PC-9 (cell line): ENCODE measurements around the gene PPP4R1. TPM values are rescaled to one million over a fixed set of nuclear protein-coding genes. Genes with fewer than 3 reads are reported as not detected.
A peak's percentile ranks its signal among the peaks of the same experiment; 100 is the strongest.

Experiments
- BruUV-seq: library from RNA; stranded (reverse); fragments of 400-500 nt; replicated peaks from 2 replicates; lab custom pipeline; 2021; lab: Mats Ljungman, UMichigan
- CTCF ChIA-PET: fragments of 300-600 bp; sonication (Branson Sonifier 250); formaldehyde crosslinking; loops from one replicate; lab custom pipeline; 2022; ENCODE audit warnings: antibody characterized with exemption; lab: Charles Lee
- POLR2A ChIA-PET: fragments of 300-600 bp; sonication (Branson Sonifier 250); formaldehyde crosslinking; loops from one replicate; lab custom pipeline; 2022; ENCODE audit warnings: antibody characterized with exemption; ENCODE audit not compliant: unreplicated experiment; lab: Charles Lee
- DNase-seq, 2 experiments: peaks; one replicate each; pipeline versions ENCODE4 v3.0.0 to v3.0.0-alpha.2; 2015 to 2022; ENCODE audit warnings: mixed read lengths in 1 of 2
- H2AFZ ChIP-seq: fragments of 200-600 bp; sonication (generic); 2 replicates; pipeline ENCODE4 v1.8.1; 2017; ENCODE audit warnings: antibody characterized with exemption
- H3F3A ChIP-seq: fragments of 200-600 bp; sonication (generic); 2 replicates; pipeline ENCODE4 v1.8.1; 2017; ENCODE audit warnings: antibody characterized with exemption, mild to moderate bottlenecking, low read depth; ENCODE audit not compliant: insufficient read depth
- H3K27ac ChIP-seq: fragments of 200-600 bp; sonication (generic); 2 replicates; pipeline ENCODE4 v1.6.1; 2016; ENCODE audit warnings: mixed run types
- H3K27me3 ChIP-seq: fragments of 200-600 bp; sonication (generic); 2 replicates; pipeline ENCODE4 v1.6.1; 2016; ENCODE audit warnings: low read depth, mixed run types; ENCODE audit not compliant: insufficient read depth
- H3K36me3 ChIP-seq: fragments of 200-600 bp; sonication (generic); 2 replicates; pipeline ENCODE4 v1.6.1; 2016; ENCODE audit warnings: low read depth, mixed run types
- H3K4me1 ChIP-seq: fragments of 200-600 bp; sonication (generic); replicated peaks from 2 replicates; pipeline ENCODE4 v1.6.1; 2016; ENCODE audit warnings: mixed run types; ENCODE audit not compliant: insufficient read depth
- H3K4me2 ChIP-seq: fragments of 200-600 bp; sonication (generic); 2 replicates; pipeline ENCODE4 v1.6.1; 2017; ENCODE audit warnings: mixed run types
- H3K4me3 ChIP-seq: fragments of 200-600 bp; sonication (generic); 2 replicates; pipeline ENCODE4 v1.6.1; 2016; ENCODE audit warnings: mixed run types
- H3K79me2 ChIP-seq: fragments of 200-600 bp; sonication (generic); 2 replicates; pipeline ENCODE4 v1.6.1; 2017; ENCODE audit warnings: low read depth, mixed run types
- H3K9me2 ChIP-seq: fragments of 200-600 bp; sonication (generic); 2 replicates; pipeline ENCODE4 v1.8.1; 2017; ENCODE audit warnings: mild to moderate bottlenecking; ENCODE audit not compliant: insufficient read depth
- H3K9me3 ChIP-seq: fragments of 200-600 bp; sonication (generic); 2 replicates; pipeline ENCODE4 v1.8.1; 2016; ENCODE audit warnings: low read depth; ENCODE audit not compliant: insufficient read depth
- H4K20me1 ChIP-seq: fragments of 200-600 bp; sonication (generic); 2 replicates; pipeline ENCODE4 v1.8.1; 2017; ENCODE audit not compliant: insufficient read depth
- CTCF ChIP-seq: fragments of 200-600 bp; sonication (generic); conservative IDR thresholded peaks from 2 replicates; pipeline ENCODE4 v1.6.1; 2017; ENCODE audit warnings: mixed run types, antibody characterized with exemption, mild to moderate bottlenecking, moderate library complexity
- EZH2 ChIP-seq: fragments of 200-600 bp; sonication (generic); IDR thresholded peaks from 2 replicates; pipeline ENCODE4 v1.8.0; 2017; ENCODE audit warnings: antibody characterized with exemption, low read depth
- intact Hi-C: fragments of 100-400 bp; cut with micrococcal nuclease; formaldehyde crosslinking; loops from one replicate; pipeline ENCODE4 v1.10.0; 2022; ENCODE audit not compliant: unreplicated experiment
- total RNA-seq: library from RNA; stranded (reverse); gene quantifications from 2 replicates; pipeline ENCODE4 v1.2.3, GENCODE V29; 2021

Gene PPP4R1
- total RNA-seq, 1 experiment from 2014 or later, result 167 TPM

- H4K20me1 ChIP-seq, result no peaks in the 10 kb centered on the region
- peak overlapping the region; percentile 65 for H3K4me2 ChIP-seq
- H3K9me2 ChIP-seq, result no peaks in the 10 kb centered on the region
- no peak overlapping the region for H2AFZ ChIP-seq
- TSS peak; percentile 46 for BruUV-seq
- no peaks in the 10 kb centered on the region for H3K27me3 ChIP-seq
- POLR2A ChIA-PET, result interaction anchor here (0.6 to 1.6 kb wide), 7 partner anchors 16 to 179 kb away, joined by 3 to 11 read pairs (median 5); no protein-coding TSS in a partner anchor
- H3K27ac ChIP-seq, result peak overlapping the region; percentile 95
- no peaks in the 10 kb centered on the region for H3K79me2 ChIP-seq
- H3K9me3 ChIP-seq, result no peaks in the 10 kb centered on the region
- H3F3A ChIP-seq, result peaks cover 64% of the 10 kb centered on the region
- TF ChIP-seq EZH2 (no peak), CTCF (no peak)
- peak in 1 of 2 experiments; percentile 88 for DNase-seq
- intact Hi-C loops, result loop anchor here (1.0 to 5.0 kb wide), 2 partner anchors 25 to 171 kb away; partner anchors contain the start of gene RALBP1
- H3K4me3 ChIP-seq, result 0 out of 2 replicates have a peak overlapping the region, but pooled peaks have one; percentile 22
- CTCF ChIA-PET, result no interaction called here
- H3K36me3 ChIP-seq, result no peaks in the 10 kb centered on the region
- peaks cover 72% of the 10 kb centered on the region for H3K4me1 ChIP-seq
These were observed 34.2 kb upstream of the PPP4R1 start for GRCh38 chr18:9648431-9649163.

GRCh38 chr18:9647496-9648323 is 33.4 kb upstream of the PPP4R1 start:
- peak overlapping the region; percentile 65 for H3K4me2 ChIP-seq
- CTCF ChIA-PET, result no interaction called here
- H3K36me3 ChIP-seq, result no peaks in the 10 kb centered on the region
- peak overlapping the region; percentile 95 for H3K27ac ChIP-seq
- H3K9me2 ChIP-seq, result no peaks in the 10 kb centered on the region
- peaks cover 63% of the 10 kb centered on the region for H3F3A ChIP-seq
- intact Hi-C loops, result loop anchor here (1.0 to 5.0 kb wide), 3 partner anchors 26 to 170 kb away; partner anchors contain the start of gene RALBP1
- H3K4me1 ChIP-seq, result peaks cover 71% of the 10 kb centered on the region
- H3K9me3 ChIP-seq, result no peaks in the 10 kb centered on the region
- no peaks in the 10 kb centered on the region for H3K79me2 ChIP-seq
- TSS peak; percentile 80 for BruUV-seq
- no peaks in the 10 kb centered on the region for H3K27me3 ChIP-seq
- no peak overlapping the region for H2AFZ ChIP-seq
- peak; percentile 57 to 75 for DNase-seq
- POLR2A ChIA-PET, result interaction anchor here (0.6 to 1.6 kb wide), 6 partner anchors 21 to 180 kb away, joined by 3 to 11 read pairs (median 4); no protein-coding TSS in a partner anchor
- TF ChIP-seq EZH2, result no peak
- TF ChIP-seq CTCF, result no peak
- H4K20me1 ChIP-seq, result no peaks in the 10 kb centered on the region
- H3K4me3 ChIP-seq, result peak overlapping the region; percentile 25; the same call in 1 of the 2 replicates

GRCh38 chr18:9643549-9643948 is 29.2 kb upstream of the PPP4R1 start:
- Histone ChIP-seq H3K36me3 (no peaks in the 10 kb centered on the region), H4K20me1 (no peaks in the 10 kb centered on the region), H3K9me2 (no peaks in the 10 kb centered on the region), H3F3A (peaks cover 47% of the 10 kb centered on the region), H3K27ac (peak overlapping the region; percentile 84), H2AFZ (no peak overlapping the region), H3K27me3 (no peaks in the 10 kb centered on the region), H3K4me2 (peak overlapping the region; percentile 57), H3K9me3 (no peaks in the 10 kb centered on the region), H3K79me2 (no peaks in the 10 kb centered on the region), H3K4me3 (peak overlapping the region; percentile 13; the same call in 1 of the 2 replicates), H3K4me1 (peaks cover 52% of the 10 kb centered on the region)
- POLR2A ChIA-PET, result interaction anchor here (0.6 to 1.0 kb wide), 4 partner anchors 16 to 696 kb away, joined by 3 to 12 read pairs (median 5); no protein-coding TSS in a partner anchor
- CTCF ChIA-PET, result no interaction called here
- intact Hi-C loops, result loop anchor here (1.0 to 2.0 kb wide), 6 partner anchors 11 to 309 kb away; partner anchors contain the start of gene TWSG1
- no TSS peak for BruUV-seq
- peak; percentile 74 to 97 for DNase-seq
- TF ChIP-seq EZH2, result no peak
- TF ChIP-seq CTCF, result no peak
